GM21423 (cell line): Measurements from ENCODE around the gene CIAO3.

Experiments
- ATAC-seq: cut with Tn5 transposase; IDR thresholded peaks from one replicate; pipeline ENCODE4 v1.9.1; 2021; ENCODE audit warnings: mild to moderate bottlenecking, moderate library complexity; ENCODE audit not compliant: unreplicated experiment

Gene CIAO3

GRCh38 chr16:740764-741505 lies at the start of gene CIAO3:
CIAO3 (minus strand) TSS chr16:740997; CDS start chr16:740985, 12 bp downstream.
- peak; percentile 80 for ATAC-seq

DNA sequence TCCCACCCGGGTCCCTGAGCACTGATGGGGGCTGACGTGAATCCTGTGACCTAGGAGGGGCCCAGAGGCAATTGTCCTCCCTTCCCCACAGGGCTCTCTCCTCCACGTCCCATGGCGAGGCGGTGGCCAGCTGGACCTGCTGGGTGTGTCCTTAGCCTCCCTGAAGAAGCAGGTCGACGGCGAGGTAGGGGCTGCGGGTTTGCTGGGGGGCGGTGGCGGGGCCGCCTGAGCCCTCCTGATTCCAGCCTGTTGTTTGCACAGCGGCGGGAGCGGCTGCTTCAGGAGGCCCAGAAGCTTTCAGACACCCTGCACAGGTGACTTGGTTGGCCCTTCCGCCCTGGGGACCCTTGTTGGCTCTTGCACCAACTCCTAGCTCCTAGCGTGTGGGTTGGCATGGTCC lies 49.3 kb upstream of the CIAO3 start:
- no peak for ATAC-seq

- ATAC-seq, result no peak
Observed at GRCh38 chr16:789191-789850, 48.5 kb upstream of the CIAO3 start.

DNA sequence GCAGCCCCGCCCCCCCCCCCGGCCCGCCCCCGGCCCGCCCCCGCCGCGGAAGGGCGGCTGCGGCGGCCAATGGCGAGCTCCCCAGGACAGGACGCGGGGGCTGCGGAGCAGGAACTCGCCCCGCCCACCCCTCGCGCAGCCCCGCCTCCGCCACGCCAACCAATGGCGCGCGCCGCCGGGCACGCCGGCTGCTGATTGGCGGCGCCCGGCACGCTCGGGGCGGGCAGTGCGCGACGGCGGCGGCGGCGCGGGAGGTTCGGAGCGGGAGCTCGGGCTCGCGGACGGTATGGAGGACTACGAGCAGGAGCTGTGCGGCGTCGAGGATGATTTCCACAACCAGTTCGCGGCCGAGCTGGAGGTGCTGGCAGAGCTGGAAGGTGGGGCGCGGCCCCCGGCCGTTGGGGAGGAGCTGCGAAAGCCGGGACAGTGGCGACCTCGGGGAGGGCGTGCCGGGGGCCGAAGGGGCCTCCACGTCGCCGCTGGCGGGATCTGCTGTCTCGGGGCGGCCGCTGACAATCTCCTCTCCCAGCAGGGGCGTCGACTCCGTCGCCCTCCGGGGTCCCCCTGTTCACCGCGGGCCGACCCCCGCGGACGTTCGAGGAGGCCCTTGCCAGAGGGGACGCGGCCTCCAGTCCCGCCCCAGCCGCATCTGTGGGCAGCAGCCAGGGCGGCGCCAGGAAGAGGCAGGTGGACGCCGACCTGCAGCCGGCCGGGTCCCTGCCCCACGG lies 47.8 kb upstream of the CIAO3 start, which contains the start of gene CHTF18:
CHTF18 (plus strand) TSS at position 222 of the 728 bp plus-strand sequence; CDS start at position 287, 65 bp downstream.
- ATAC-seq, result peak; percentile 73

- ATAC-seq, result peak; percentile 23
Observed at GRCh38 chr16:787978-788398, 47.2 kb upstream of the CIAO3 start, which contains the start of gene RPUSD1. RPUSD1 (minus strand) TSS chr16:788381; CDS start chr16:787737, 644 bp downstream.

DNA sequence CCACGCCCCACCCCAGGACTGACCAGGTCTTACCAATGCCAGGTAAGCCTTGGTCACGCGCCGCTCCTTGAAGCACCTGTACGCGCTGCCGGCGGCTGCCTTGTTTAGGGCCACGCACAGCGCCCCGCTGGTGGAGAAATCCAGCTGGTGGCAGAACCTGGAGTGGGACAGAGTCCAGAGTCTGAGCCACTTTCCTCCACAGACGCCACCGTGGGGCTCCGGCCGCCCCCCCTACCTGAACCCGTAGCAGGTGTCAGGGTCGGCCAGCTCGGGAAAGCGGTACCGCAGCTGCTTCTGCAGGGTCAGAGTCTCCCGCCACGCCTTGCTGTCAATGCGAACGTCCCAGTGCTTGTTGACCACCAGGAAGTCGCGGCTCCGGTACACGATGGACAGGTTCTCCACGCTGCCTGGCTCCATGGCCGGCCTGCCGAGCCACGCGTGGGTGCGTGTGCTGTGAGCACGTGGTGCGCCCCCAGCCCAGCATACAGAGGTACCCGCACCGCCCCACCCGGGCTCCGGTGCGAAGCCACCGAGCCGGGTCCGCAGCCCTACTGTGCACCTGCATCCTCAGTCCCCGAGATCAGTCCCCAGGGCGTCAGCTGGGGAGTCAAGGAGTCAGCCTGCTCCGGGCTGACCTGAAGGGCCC lies 46.6 kb upstream of the CIAO3 start:
- ATAC-seq, result no peak

- ATAC-seq, result no peak
Observed at GRCh38 chr16:785563-786535, 45.1 kb upstream of the CIAO3 start.

DNA sequence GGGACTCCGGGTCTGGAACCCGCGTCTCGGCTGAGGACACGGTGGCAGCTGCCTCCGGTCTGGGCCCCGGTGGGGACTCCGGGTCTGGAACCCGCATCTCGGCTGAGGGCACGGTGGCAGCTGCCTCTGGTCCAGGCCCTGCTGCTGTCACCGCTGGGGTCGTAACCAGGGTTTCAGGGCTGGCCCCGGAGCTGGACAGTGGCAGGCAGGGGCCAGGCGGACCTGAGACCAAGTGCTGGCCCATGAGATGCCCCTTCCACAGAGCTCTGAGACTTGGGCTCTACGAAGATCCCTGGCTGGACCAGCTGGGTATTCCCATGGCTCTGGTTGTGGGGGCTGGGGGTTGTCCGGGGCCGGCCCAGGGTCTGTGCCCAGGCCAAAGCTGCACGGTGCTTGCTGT lies 43.6 kb upstream of the CIAO3 start:
- ATAC-seq, result no peak

DNA sequence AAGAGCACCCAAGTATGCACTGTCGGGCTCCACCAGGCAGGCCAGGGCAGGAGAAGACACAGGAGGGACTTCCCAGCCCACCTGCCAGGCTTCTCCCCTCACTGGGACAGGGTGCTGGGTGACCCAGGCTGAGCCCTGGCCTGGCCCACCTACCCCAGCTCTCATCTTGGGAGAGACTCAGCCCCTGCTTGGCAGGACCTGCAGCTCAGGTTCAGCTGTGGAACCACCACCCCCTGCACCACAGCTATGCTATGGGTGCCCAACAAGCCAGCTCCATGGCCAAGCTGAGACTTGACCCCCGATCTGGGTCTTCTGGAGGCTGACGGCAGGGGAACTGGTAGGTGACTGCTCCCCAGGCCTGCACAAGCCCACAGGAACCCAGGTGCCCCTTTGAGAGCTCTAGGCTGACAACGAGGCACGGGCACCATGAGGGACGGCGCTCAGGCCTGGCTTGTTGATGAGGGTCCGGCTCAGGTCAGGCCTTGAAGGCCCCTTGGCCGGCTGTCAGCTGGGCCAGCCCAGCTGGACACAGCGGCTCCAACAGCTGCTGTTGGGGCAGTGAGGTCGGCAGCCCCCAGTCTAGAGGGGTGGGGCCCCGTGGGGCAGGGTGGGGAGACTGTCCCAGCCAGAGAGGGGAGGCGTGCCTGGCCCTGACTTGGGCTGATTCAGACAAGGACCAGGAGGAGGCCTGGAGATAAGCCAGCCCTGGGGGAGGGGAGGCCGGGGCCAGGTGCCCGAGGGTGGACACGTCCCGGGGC lies 42.8 kb upstream of the CIAO3 start:
- no peak for ATAC-seq

- no peak for ATAC-seq
Observed at GRCh38 chr16:782766-783403, 42.1 kb upstream of the CIAO3 start.

- ATAC-seq, result no peak
Observed at GRCh38 chr16:782258-782657, 41.5 kb upstream of the CIAO3 start.

GRCh38 chr16:781346-782010 lies 40.7 kb upstream of the CIAO3 start:
- ATAC-seq, result no peak

GRCh38 chr16:780296-780695 lies 39.5 kb upstream of the CIAO3 start:
- ATAC-seq, result no peak

DNA sequence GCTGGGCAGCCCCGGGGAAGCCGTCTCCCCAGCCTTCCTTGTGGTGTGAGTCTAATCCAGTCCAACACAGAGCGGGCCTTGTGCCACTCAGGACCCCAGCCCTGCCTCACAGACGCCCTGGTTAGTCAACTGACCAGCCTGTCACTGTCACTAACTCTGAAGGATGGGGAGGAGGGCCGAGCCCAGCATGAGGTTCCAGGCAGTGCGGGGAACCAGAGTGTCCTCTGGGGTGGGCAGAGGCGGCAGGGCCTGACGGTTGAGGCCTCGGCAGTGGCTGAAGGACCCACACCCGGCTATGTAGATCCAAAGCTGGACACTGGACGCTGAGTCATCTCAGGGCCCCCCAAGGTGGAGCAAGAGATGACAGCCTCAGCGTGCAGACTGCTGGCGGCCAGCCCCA lies 38.8 kb upstream of the CIAO3 start:
- ATAC-seq, result no peak

DNA sequence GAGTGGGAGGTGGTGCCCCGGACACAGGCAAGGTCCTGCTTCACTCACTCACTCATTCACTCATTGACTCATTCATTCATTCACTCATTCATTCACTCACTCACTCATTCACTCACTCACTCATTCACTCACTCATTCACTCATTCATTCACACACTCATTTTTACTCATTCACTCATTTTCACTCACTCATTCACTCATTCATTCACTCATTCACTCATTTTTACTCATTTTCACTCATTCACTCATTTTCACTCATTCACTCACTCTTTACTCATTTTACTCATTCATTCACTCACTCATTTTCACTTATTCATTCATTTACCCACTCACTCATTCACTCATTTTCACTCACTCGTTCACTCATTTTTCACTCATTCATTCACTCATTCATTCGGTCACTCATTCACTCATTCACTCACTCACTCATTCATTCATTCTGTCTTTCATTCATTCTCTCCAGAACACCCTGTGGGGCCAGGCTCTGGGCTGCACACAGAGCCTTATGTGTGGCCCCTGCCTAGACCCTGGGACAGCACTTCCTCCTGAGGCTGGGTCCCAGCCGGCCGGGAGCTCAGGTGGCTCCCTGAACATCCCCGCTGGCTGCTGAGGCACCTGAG lies 38.2 kb upstream of the CIAO3 start:
- no peak for ATAC-seq

- no peak for ATAC-seq
Observed at GRCh38 chr16:778447-778846, 37.6 kb upstream of the CIAO3 start.

DNA sequence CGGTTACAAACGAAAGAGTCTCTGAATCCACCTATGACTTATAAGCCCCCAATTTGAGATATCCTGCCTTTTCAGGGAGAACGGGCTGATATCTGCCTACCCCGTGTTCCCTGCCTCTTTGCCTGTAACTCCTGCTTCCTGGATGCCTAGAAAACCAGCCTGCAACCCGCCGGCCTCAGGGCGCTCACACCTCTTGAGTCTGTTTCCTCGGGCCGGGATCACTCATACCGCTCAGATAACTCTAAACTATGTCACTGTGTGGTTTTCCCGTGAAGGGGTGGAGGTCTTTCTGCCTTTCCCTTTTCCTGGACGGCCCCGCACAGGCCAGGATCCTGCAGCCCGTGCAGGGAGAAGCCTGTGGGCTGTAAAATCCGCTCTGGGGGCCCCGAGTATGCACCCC lies 37.0 kb upstream of the CIAO3 start:
- no peak for ATAC-seq

- no peak for ATAC-seq
Observed at GRCh38 chr16:776824-777223, 36.0 kb upstream of the CIAO3 start.
